ENCODE results near the gene PSAPL1. TPM values are rescaled to one million over a fixed set of nuclear protein-coding genes. Genes with fewer than 3 reads are reported as not detected.

PSAPL1 gene
- total RNA-seq, 4 donors from 2014 or later: 16.4 to 268 (median 137) TPM

GRCh38 chr4:7384929-7385890, 49.5 kb downstream of the PSAPL1 start:
- WGBS: 68% methylated on average over 8 of the region's 12 CpGs
- Histone ChIP-seq H3K9me3 (no peaks in the 10 kb centered on the region), H3K4me3 (no peak overlapping the region), H3K27me3 (peaks cover 15% of the 10 kb centered on the region), H3K36me3 (no peaks in the 10 kb centered on the region), H3K27ac (no peak overlapping the region), H3K4me1 (peaks cover 13% of the 10 kb centered on the region)
- peak; percentile 48 to 52 for DNase-seq (ENCODE audit: low spot score in 2 of 2)
- TF ChIP-seq EP300 (IDR thresholded peaks at IDR 0.05) (no peak), POLR2AphosphoS5 (IDR thresholded peaks at IDR 0.05) (no peak), POLR2A (IDR thresholded peaks at IDR 0.05) (no peak), CTCF (IDR thresholded peaks at IDR 0.05) (no peak)

GRCh38 chr4:7384003-7384928, 50.5 kb downstream of the PSAPL1 start:
- Histone ChIP-seq H3K4me3 (no peak overlapping the region), H3K36me3 (no peaks in the 10 kb centered on the region), H3K4me1 (peaks cover 13% of the 10 kb centered on the region), H3K27ac (no peak overlapping the region), H3K9me3 (no peaks in the 10 kb centered on the region), H3K27me3 (peaks cover 17% of the 10 kb centered on the region)
- WGBS: 72% methylated on average over 11 of the region's 28 CpGs
- DNase-seq (ENCODE audit: low spot score in 2 of 2): peak; percentile 29 to 69
- no peak for TF ChIP-seq POLR2A (IDR thresholded peaks at IDR 0.05)
- TF ChIP-seq CTCF (IDR thresholded peaks at IDR 0.05): no peak
- TF ChIP-seq EP300 (IDR thresholded peaks at IDR 0.05): no peak
- TF ChIP-seq POLR2AphosphoS5 (IDR thresholded peaks at IDR 0.05): no peak

- H3K27me3 ChIP-seq: peaks cover 24% of the 10 kb centered on the region
- DNase-seq (ENCODE audit: low spot score in 2 of 2): peak; percentile 26 to 44
- H3K9me3 ChIP-seq: no peaks in the 10 kb centered on the region
- peaks cover 13% of the 10 kb centered on the region for H3K4me1 ChIP-seq
- no peak overlapping the region for H3K4me3 ChIP-seq
- H3K36me3 ChIP-seq: no peaks in the 10 kb centered on the region
- H3K27ac ChIP-seq: no peak overlapping the region
- no peak for TF ChIP-seq POLR2AphosphoS5 (IDR thresholded peaks at IDR 0.05)
- TF ChIP-seq POLR2A (IDR thresholded peaks at IDR 0.05): no peak
- no peak for TF ChIP-seq EP300 (IDR thresholded peaks at IDR 0.05)
- WGBS: 61% methylated on average over 8 of the region's 8 CpGs
Observed at GRCh38 chr4:7383266-7383665, 51.5 kb downstream of the PSAPL1 start.

GRCh38 chr4:7382634-7383014, 52.1 kb downstream of the PSAPL1 start:
- TF ChIP-seq EP300 (IDR thresholded peaks at IDR 0.05) (no peak), POLR2A (IDR thresholded peaks at IDR 0.05) (no peak), POLR2AphosphoS5 (IDR thresholded peaks at IDR 0.05) (no peak)

GRCh38 chr4:7381890-7382633, 52.7 kb downstream of the PSAPL1 start:
- no peaks in the 10 kb centered on the region for H3K9me3 ChIP-seq
- DNase-seq (ENCODE audit: low spot score in 2 of 2): peak; percentile 46 to 67
- TF ChIP-seq POLR2A (IDR thresholded peaks at IDR 0.05): no peak
- TF ChIP-seq POLR2AphosphoS5 (IDR thresholded peaks at IDR 0.05): no peak
- no peak for TF ChIP-seq EP300 (IDR thresholded peaks at IDR 0.05)
- TF ChIP-seq CTCF (IDR thresholded peaks at IDR 0.05): no peak
- no peaks in the 10 kb centered on the region for H3K36me3 ChIP-seq
- H3K27me3 ChIP-seq: peaks cover 24% of the 10 kb centered on the region
- peaks cover 13% of the 10 kb centered on the region for H3K4me1 ChIP-seq
- 91% methylated on average over 7 of the region's 9 CpGs for WGBS
- H3K27ac ChIP-seq: no peak overlapping the region
- H3K4me3 ChIP-seq: no peak overlapping the region

More at GRCh38 chr4:7382634-7383014, 52.1 kb downstream of the PSAPL1 start:
- DNase-seq (ENCODE audit: low spot score in 2 of 2): peak in 1 of 2 donors; percentile 24
- no peaks in the 10 kb centered on the region for H3K9me3 ChIP-seq
- H3K27me3 ChIP-seq: peaks cover 24% of the 10 kb centered on the region
- 60% methylated on average over 7 of the region's 8 CpGs for WGBS
- no peak overlapping the region for H3K4me3 ChIP-seq
- no peak overlapping the region for H3K27ac ChIP-seq
- H3K4me1 ChIP-seq: peaks cover 13% of the 10 kb centered on the region
- H3K36me3 ChIP-seq: no peaks in the 10 kb centered on the region
